SU-DHL-6 (cell line): Measurements from ENCODE around the gene PPP1R12A.

Source experiments
- CTCF ChIP-seq: fragments of 200-600 bp; sonication (generic); IDR thresholded peaks from one replicate; pipeline ENCODE4 v1.5.1; 2017; ENCODE audit warnings: antibody characterized with exemption, mild to moderate bottlenecking, low read length, moderate library complexity; ENCODE audit not compliant: insufficient read depth, poor library complexity, severe bottlenecking
- EZH2phosphoT487 ChIP-seq: fragments of 200-600 bp; sonication (generic), shearing (Covaris generic); conservative IDR thresholded peaks from 2 replicates; pipeline ENCODE4 v1.6.1; 2018; ENCODE audit warnings: mild to moderate bottlenecking, antibody characterized with exemption, low read length, moderate library complexity, mixed read lengths

DNA sequence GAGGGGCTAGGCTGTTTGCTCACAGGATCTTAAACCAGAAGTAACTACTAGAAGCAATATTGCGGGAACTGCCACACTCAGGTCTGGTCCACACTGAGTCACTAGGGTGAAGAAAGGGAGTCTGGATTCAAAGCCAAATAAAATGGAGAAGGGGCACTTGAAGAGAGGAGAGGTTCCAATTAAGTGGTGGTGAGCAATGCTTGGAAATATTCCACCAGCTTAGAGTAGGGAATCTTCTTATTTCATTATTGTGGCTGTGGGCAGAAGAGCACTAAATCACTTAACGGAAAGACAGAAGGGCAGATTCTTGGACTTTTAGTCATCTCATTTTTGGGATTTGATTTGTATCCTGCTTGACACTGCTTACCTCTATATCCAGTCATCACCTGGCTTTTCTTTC, 48.6 kb upstream of the PPP1R12A start:
- TF ChIP-seq CTCF (no peak), EZH2phosphoT487 (no peak)
